Measurements from ENCODE around the gene ALDH1L1. TPM values are rescaled to one million over a fixed set of nuclear protein-coding genes. Genes with fewer than 3 reads are reported as not detected.

The ALDH1L1 gene
- total and polyA plus RNA-seq, 2 donors (not counting 1 experiment from before 2014, with no cell fraction given): not detected

DNA sequence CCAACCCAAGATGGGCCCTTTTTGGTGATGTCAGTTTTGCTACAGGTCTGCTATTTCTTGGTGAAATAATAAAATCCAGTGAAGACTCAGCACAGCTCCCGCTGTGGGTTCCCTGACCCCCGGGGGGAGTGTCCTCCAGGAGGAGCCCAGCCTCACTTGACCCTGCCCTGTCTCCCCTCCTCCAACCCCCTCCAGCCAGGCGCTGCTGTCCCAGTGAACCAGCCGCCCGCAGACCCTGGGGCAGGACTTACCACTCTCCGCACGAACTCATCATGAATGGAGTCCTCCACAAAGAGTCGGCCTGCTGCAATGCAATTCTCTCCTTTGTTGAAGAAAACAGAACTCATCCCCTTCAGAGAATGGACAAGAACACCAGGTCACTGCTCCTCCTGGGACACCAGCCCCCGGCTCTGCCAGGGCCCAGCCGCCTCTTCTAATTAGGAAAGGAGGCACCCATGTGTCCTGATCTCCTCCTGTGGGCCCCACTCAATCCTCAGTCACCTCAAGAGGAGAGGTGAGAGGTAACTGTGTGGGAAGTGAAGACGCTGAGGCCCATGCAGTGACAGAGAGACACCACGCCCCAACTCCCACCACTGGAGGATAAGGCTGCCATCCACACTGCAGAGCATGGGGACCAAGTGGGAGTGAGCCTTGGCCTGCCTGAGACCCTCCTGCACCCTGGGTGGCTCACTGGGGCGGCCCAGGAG, 67.7 kb downstream of the ALDH1L1 start:
- Histone ChIP-seq H3K36me3 (replicated peaks in 1 of 2; ENCODE audit: control extremely low read depth in 1 of 2, control insufficient read depth in 1 of 2, extremely low read depth in 1 of 2, insufficient read depth in 2 of 2, low read length in 1 of 2) (no peaks in the 10 kb centered on the region), H3K27me3 (replicated peaks in 1 of 4; ENCODE audit: control extremely low read depth in 1 of 4, control insufficient read depth in 3 of 4, insufficient read depth in 4 of 4, low read length in 3 of 4) (no peaks in the 10 kb centered on the region), H3K9ac (ENCODE audit: low read length) (no peak overlapping the region), H3K4me2 (replicated peaks; ENCODE audit: low read depth, low read length, poor library complexity, severe bottlenecking) (no peak overlapping the region), H3K4me1 (ENCODE audit: control insufficient read depth in 2 of 2, insufficient read depth in 2 of 2, low read length in 2 of 2) (no peaks in the 10 kb centered on the region), H3K9me3 (ENCODE audit: control extremely low read depth in 1 of 3, control insufficient read depth in 2 of 3, insufficient read depth in 1 of 3, low read length in 2 of 3) (no peaks in the 10 kb centered on the region), H2AFZ (ENCODE audit: insufficient read depth, low read depth, low read length, poor library complexity, severe bottlenecking) (no peak overlapping the region), H3K79me2 (ENCODE audit: control insufficient read depth, insufficient read depth, low read length) (no peaks in the 10 kb centered on the region), H3K4me3 (ENCODE audit: control extremely low read depth in 1 of 5, extremely low read depth in 1 of 5, insufficient read depth in 1 of 5, low read depth in 2 of 5, low read length in 4 of 5) (no peak overlapping the region), H3K27ac (ENCODE audit: low read length in 2 of 2) (no peak overlapping the region), H4K20me1 (ENCODE audit: control insufficient read depth, insufficient read depth, low read length, poor library complexity, severe bottlenecking) (no peaks in the 10 kb centered on the region)
- TF ChIP-seq EZH2 (IDR thresholded peaks at IDR 0.05; ENCODE audit: borderline replicate concordance, insufficient read depth, low read depth, low read length, poor library complexity, severe bottlenecking) (no peak), CTCF (IDR thresholded peaks at IDR 0.05) (no peak)
- no peaks in the 10 kb centered on the region for H3K27me3 Mint-ChIP-seq
- CTCF ChIA-PET: no interaction called here
- ATAC-seq (ENCODE audit: low read depth): no peak
- POLR2A ChIA-PET: no interaction called here
- WGBS (ENCODE audit: insufficient coverage): 80% methylated on average over 11 of the region's 13 CpGs
- no peak for DNase-seq
- intact Hi-C loops (cut with micrococcal nuclease): no loop called here
- no peaks in the 10 kb centered on the region for H3K4me1 Mint-ChIP-seq
- H3K4me3 Mint-ChIP-seq: no peak overlapping the region
- no peaks in the 10 kb centered on the region for H3K9me3 Mint-ChIP-seq (ENCODE audit: insufficient read depth)
- H3K27ac Mint-ChIP-seq: no peak overlapping the region

GRCh38 chr3:126111566-126112475, 68.6 kb downstream of the ALDH1L1 start:
- H3K9ac ChIP-seq (ENCODE audit: low read length): no peak overlapping the region
- no peaks in the 10 kb centered on the region for H3K79me2 ChIP-seq (ENCODE audit: control insufficient read depth, insufficient read depth, low read length)
- H3K4me1 ChIP-seq (ENCODE audit: control insufficient read depth in 2 of 2, insufficient read depth in 2 of 2, low read length in 2 of 2): no peaks in the 10 kb centered on the region
- no peak for ATAC-seq (ENCODE audit: low read depth)
- H2AFZ ChIP-seq (ENCODE audit: insufficient read depth, low read depth, low read length, poor library complexity, severe bottlenecking): no peak overlapping the region
- no peak overlapping the region for H3K4me3 ChIP-seq (ENCODE audit: control extremely low read depth in 1 of 5, extremely low read depth in 1 of 5, insufficient read depth in 1 of 5, low read depth in 2 of 5, low read length in 4 of 5)
- H3K36me3 ChIP-seq (replicated peaks in 1 of 2; ENCODE audit: control extremely low read depth in 1 of 2, control insufficient read depth in 1 of 2, extremely low read depth in 1 of 2, insufficient read depth in 2 of 2, low read length in 1 of 2): no peaks in the 10 kb centered on the region
- no peak for DNase-seq
- H3K4me1 Mint-ChIP-seq: no peaks in the 10 kb centered on the region
- H3K27ac Mint-ChIP-seq: no peak overlapping the region
- no peaks in the 10 kb centered on the region for H3K27me3 ChIP-seq (replicated peaks in 1 of 4; ENCODE audit: control extremely low read depth in 1 of 4, control insufficient read depth in 3 of 4, insufficient read depth in 4 of 4, low read length in 3 of 4)
- intact Hi-C loops (cut with micrococcal nuclease): no loop called here
- H3K9me3 ChIP-seq (ENCODE audit: control extremely low read depth in 1 of 3, control insufficient read depth in 2 of 3, insufficient read depth in 1 of 3, low read length in 2 of 3): no peaks in the 10 kb centered on the region
- no peaks in the 10 kb centered on the region for H3K9me3 Mint-ChIP-seq (ENCODE audit: insufficient read depth)
- H4K20me1 ChIP-seq (ENCODE audit: control insufficient read depth, insufficient read depth, low read length, poor library complexity, severe bottlenecking): no peaks in the 10 kb centered on the region
- CTCF ChIA-PET: no interaction called here
- no peak for TF ChIP-seq CTCF (IDR thresholded peaks at IDR 0.05)
- no peak for TF ChIP-seq EZH2 (IDR thresholded peaks at IDR 0.05; ENCODE audit: borderline replicate concordance, insufficient read depth, low read depth, low read length, poor library complexity, severe bottlenecking)
- H3K4me3 Mint-ChIP-seq: no peak overlapping the region
- H3K4me2 ChIP-seq (replicated peaks; ENCODE audit: low read depth, low read length, poor library complexity, severe bottlenecking): no peak overlapping the region
- no peaks in the 10 kb centered on the region for H3K27me3 Mint-ChIP-seq
- 85% methylated on average over 11 of the region's 18 CpGs for WGBS (ENCODE audit: insufficient coverage)
- no peak overlapping the region for H3K27ac ChIP-seq (ENCODE audit: low read length in 2 of 2)
- POLR2A ChIA-PET: no interaction called here
